Subcutaneous abdominal adipose tissue (tissue), 5 donors: ENCODE results near the gene CPNE1.
"Not testable (repeated sequence)": the region's sequence is repeated elsewhere in the genome, so short reads cannot be mapped to it uniquely, and the experiment has no call there.

Experiments
- H3K27ac ChIP-seq: one replicate; pipeline ENCODE4 v1.7.0; 2013; ENCODE audit warnings: low read depth, mild to moderate bottlenecking, inconsistent platforms, low read length, moderate library complexity
- H3K27me3 ChIP-seq, 5 donors: one replicate each; pipeline ENCODE4 v1.7.0; 2013; ENCODE audit warnings: low read length in 5 of 5, inconsistent platforms in 1 of 5; ENCODE audit not compliant: control insufficient read depth in 5 of 5, insufficient read depth in 4 of 5
- H3K36me3 ChIP-seq, 5 donors: one replicate each; pipeline ENCODE4 v1.7.0; 2013; ENCODE audit warnings: low read length in 5 of 5; ENCODE audit not compliant: control insufficient read depth in 5 of 5, insufficient read depth in 5 of 5
- H3K4me1 ChIP-seq, 5 donors: one replicate each; pipeline ENCODE4 v1.7.0; 2013; ENCODE audit warnings: low read length in 5 of 5, mild to moderate bottlenecking in 3 of 5, moderate library complexity in 1 of 5; ENCODE audit not compliant: control insufficient read depth in 5 of 5, insufficient read depth in 5 of 5
- H3K4me3 ChIP-seq, 5 donors: one replicate each; pipeline ENCODE4 v1.7.0; 2013; ENCODE audit warnings: low read length in 5 of 5, low read depth in 1 of 5
- H3K9ac ChIP-seq, 5 donors: one replicate each; pipeline ENCODE4 v1.7.0; 2013; ENCODE audit warnings: low read length in 5 of 5, mild to moderate bottlenecking in 4 of 5, moderate library complexity in 3 of 5
- H3K9me3 ChIP-seq, 5 donors: one replicate each; pipeline ENCODE4 v1.7.0; 2013; ENCODE audit warnings: low read length in 5 of 5; ENCODE audit not compliant: control insufficient read depth in 5 of 5
- donor health status: healthy.
- donor health status: healthy.
- donor health status: healthy.
- donor health status: healthy.
- donor health status: healthy.

CPNE1 gene

GRCh38 chr20:35664466-35665206 is at the start of gene CPNE1, which contains the start of gene RBM12:
CPNE1 (minus strand) TSS chr20:35664900; CDS start chr20:35632923, 31,977 bp downstream.
RBM12 (minus strand) TSS chr20:35664900; CDS start chr20:35655322, 9,578 bp downstream.
- peak within 1 kb of the TSS; percentile 90 to 100 (median 99) for H3K4me3 ChIP-seq
- H3K9me3 ChIP-seq, result no peaks in the 10 kb centered on the region
- H3K27me3 ChIP-seq, result no peaks in the 10 kb centered on the region
- peak within 1 kb of the TSS; percentile 94 to 100 (median 100) for H3K9ac ChIP-seq
- peak within 1 kb of the TSS; percentile 97 for H3K27ac ChIP-seq
- H3K4me1 ChIP-seq, result peaks cover 2 to 48% (median 40%) of the 10 kb centered on the region in 5 donors
- peaks cover 9 to 14% (median 13%) of the 10 kb centered on the region in 5 donors for H3K36me3 ChIP-seq

- H3K27me3 ChIP-seq, result no peaks in the 10 kb centered on the region
- H3K4me3 ChIP-seq, result no peak overlapping the region
- no peak overlapping the region for H3K27ac ChIP-seq
- H3K9ac ChIP-seq, result no peak overlapping the region
- H3K4me1 ChIP-seq, result peaks cover 0 to 22% (median 6%) of the 10 kb centered on the region in 5 donors
- no peaks in the 10 kb centered on the region for H3K9me3 ChIP-seq
- H3K36me3 ChIP-seq, result peaks cover 58 to 97% (median 79%) of the 10 kb centered on the region in 5 donors
Measured at GRCh38 chr20:35714127-35714526, 49.4 kb upstream of the CPNE1 start.

GRCh38 chr20:35713120-35713519 is 48.4 kb upstream of the CPNE1 start:
- H3K9me3 ChIP-seq, H3K9ac ChIP-seq, H3K4me3 ChIP-seq, H3K27ac ChIP-seq, H3K27me3 ChIP-seq: not testable (repeated sequence)
- Histone ChIP-seq H3K4me1 (peaks cover 0 to 17% (median 6%) of the 10 kb centered on the region in 5 donors), H3K36me3 (peaks cover 68 to 92% (median 80%) of the 10 kb centered on the region in 5 donors)

- Histone ChIP-seq H3K4me1 (peaks cover 0 to 17% (median 4%) of the 10 kb centered on the region in 5 donors), H3K9ac (no peak overlapping the region), H3K27me3 (no peaks in the 10 kb centered on the region), H3K9me3 (no peaks in the 10 kb centered on the region), H3K36me3 (peaks cover 68 to 85% (median 73%) of the 10 kb centered on the region in 5 donors), H3K4me3 (no peak overlapping the region), H3K27ac (no peak overlapping the region)
Measured at GRCh38 chr20:35711588-35712209, 47.0 kb upstream of the CPNE1 start.

- H3K27me3 ChIP-seq, result no peaks in the 10 kb centered on the region
- H3K9me3 ChIP-seq, result no peaks in the 10 kb centered on the region
- no peak overlapping the region for H3K9ac ChIP-seq
- peaks cover 0 to 17% (median 4%) of the 10 kb centered on the region in 5 donors for H3K4me1 ChIP-seq
- no peak overlapping the region for H3K27ac ChIP-seq
- H3K4me3 ChIP-seq, result no peak overlapping the region
- H3K36me3 ChIP-seq, result peaks cover 68 to 85% (median 72%) of the 10 kb centered on the region in 5 donors
Measured at GRCh38 chr20:35710884-35711587, 46.3 kb upstream of the CPNE1 start.

- Histone ChIP-seq H3K27me3 (no peaks in the 10 kb centered on the region), H3K4me3 (no peak overlapping the region), H3K9ac (no peak overlapping the region), H3K4me1 (peaks cover 0 to 17% (median 4%) of the 10 kb centered on the region in 5 donors), H3K27ac (peak overlapping the region; percentile 13), H3K36me3 (peaks cover 67 to 85% (median 69%) of the 10 kb centered on the region in 5 donors), H3K9me3 (no peaks in the 10 kb centered on the region)
Measured at GRCh38 chr20:35710039-35710438, 45.3 kb upstream of the CPNE1 start.

- H3K9ac ChIP-seq, result peak overlapping the region in 2 of 5 donors; percentile 3 to 26
- peaks cover 67 to 85% (median 72%) of the 10 kb centered on the region in 5 donors for H3K36me3 ChIP-seq
- peaks cover 0 to 17% (median 4%) of the 10 kb centered on the region in 5 donors for H3K4me1 ChIP-seq
- no peak overlapping the region for H3K4me3 ChIP-seq
- no peaks in the 10 kb centered on the region for H3K27me3 ChIP-seq
- no peaks in the 10 kb centered on the region for H3K9me3 ChIP-seq
- peak overlapping the region; percentile 13 for H3K27ac ChIP-seq
Measured at GRCh38 chr20:35709259-35709658, 44.6 kb upstream of the CPNE1 start.

GRCh38 chr20:35708502-35708901 is 43.8 kb upstream of the CPNE1 start:
- Histone ChIP-seq H3K9ac (no peak overlapping the region), H3K36me3 (peaks cover 67 to 85% (median 71%) of the 10 kb centered on the region in 5 donors), H3K4me1 (peaks cover 0 to 17% (median 4%) of the 10 kb centered on the region in 5 donors), H3K9me3 (no peaks in the 10 kb centered on the region), H3K4me3 (no peak overlapping the region), H3K27me3 (no peaks in the 10 kb centered on the region), H3K27ac (no peak overlapping the region)

GRCh38 chr20:35706591-35707529 is 42.2 kb upstream of the CPNE1 start:
- Histone ChIP-seq H3K36me3 (peaks cover 60 to 88% (median 72%) of the 10 kb centered on the region in 5 donors), H3K4me1 (peaks cover 0 to 21% (median 4%) of the 10 kb centered on the region in 5 donors)
- H3K27me3 ChIP-seq, H3K9ac ChIP-seq, H3K9me3 ChIP-seq, H3K4me3 ChIP-seq, H3K27ac ChIP-seq: not testable (repeated sequence)
